K562 (cell line): ENCODE results near the gene ANKRD16. TPM values are rescaled to one million over a fixed set of nuclear protein-coding genes. Genes with fewer than 3 reads are reported as not detected.
A peak's percentile ranks its signal among the peaks of the same experiment; 100 is the strongest.

Experiments
- BCOR ChIP-seq: fragments of 450-650 bp; IDR thresholded peaks from 2 replicates; pipeline ENCODE4 v1.6.1; 2016
- CHD1 ChIP-seq: fragments of 200-600 bp; sonication (generic); IDR thresholded peaks from one replicate; pipeline ENCODE4 v1.6.1; 2012; ENCODE audit warnings: mild to moderate bottlenecking, moderate library complexity, low read length, inconsistent platforms
- CTCF ChIP-seq, 3 experiments: IDR thresholded peaks in 2 of 3; conservative IDR thresholded peaks in 1 of 3; 2 replicates each; pipeline ENCODE4 v1.5.1; 2011 to 2012; ENCODE audit warnings: low read length in 3 of 3, mild to moderate bottlenecking in 3 of 3, control low read depth in 2 of 3, improper control_type of control experiment in 1 of 3, inconsistent platforms in 1 of 3, low read depth in 1 of 3, mixed read lengths in 1 of 3, moderate library complexity in 1 of 3; ENCODE audit not compliant: insufficient read depth in 2 of 3
- JUN ChIP-seq, 2 experiments: sonication (generic) in 1 of 2; formaldehyde crosslinking in 1 of 2; IDR thresholded peaks; 2 replicates each; pipeline versions ENCODE4 v1.6.1 to v1.8.0; 2012 to 2022; ENCODE audit warnings: borderline replicate concordance in 2 of 2, mild to moderate bottlenecking in 2 of 2, improper control_type of control experiment in 1 of 2, low read depth in 1 of 2, low read length in 1 of 2, missing genetic modification reagents in 1 of 2
- PHF8 ChIP-seq: fragments of 200-600 bp; sonication (generic); IDR thresholded peaks from 2 replicates; pipeline ENCODE4 v1.6.1; 2012; ENCODE audit warnings: mixed run types, mild to moderate bottlenecking, inconsistent platforms, low read length, moderate library complexity, borderline replicate concordance
- SRF ChIP-seq, 2 experiments: fragments of 250-450, 450-650 bp in 1 of 2; sonication (Bioruptor Pico) in 1 of 2; sonication (generic) in 1 of 2; formaldehyde crosslinking; IDR thresholded peaks; 2 replicates each; pipeline versions ENCODE4 v1.5.0 to v1.5.1; 2020 to 2022; ENCODE audit warnings: mild to moderate bottlenecking in 1 of 2, missing genetic modification reagents in 1 of 2
- TBP ChIP-seq: optimal IDR thresholded peaks from 2 replicates; pipeline ENCODE3; 2011; ENCODE audit warnings: low read depth, low read length, improper control_type of control experiment
- ZC3H8 ChIP-seq: fragments of 450-650 bp; IDR thresholded peaks from 2 replicates; pipeline ENCODE4 v1.6.1; 2017
- ZNF263 ChIP-seq: sonication (generic); formaldehyde crosslinking; IDR thresholded peaks from 2 replicates; pipeline ENCODE4 v1.8.0; 2022; ENCODE audit warnings: mild to moderate bottlenecking, missing genetic modification reagents, borderline replicate concordance
- ZNF431 ChIP-seq: sonication (generic); formaldehyde crosslinking; IDR thresholded peaks from 2 replicates; pipeline ENCODE4 v1.8.0; 2022; ENCODE audit warnings: mild to moderate bottlenecking, missing genetic modification reagents
- ZNF695 ChIP-seq: fragments of 450-650 bp; formaldehyde crosslinking; IDR thresholded peaks from 2 replicates; pipeline ENCODE4 v1.4.0; 2020; ENCODE audit warnings: mild to moderate bottlenecking, moderate library complexity
- polyA plus RNA-seq, 8 experiments: library from polyadenylated mRNA; depleted of rRNA in 4 of 8; stranded (reverse) in 5 of 8; unstranded in 3 of 8; fragments of >200 nt; fragmentation: Nextera tagmentation in 2 of 8; fragmentation: Illumina TruSeq in 1 of 8; extraction: Ambion mirVana in 2 of 8; extraction: Trizol in 1 of 8; gene quantifications; 2 replicates each; pipeline versions ENCODE4 v1.2.1 to v1.2.3, GENCODE V29; 2011 to 2014; ENCODE audit warnings: inconsistent platforms in 1 of 8, missing spikeins in 1 of 8
- total RNA-seq, 7 experiments: library from RNA; depleted of rRNA in 6 of 7; stranded (reverse); fragments of >200 nt in 6 of 7; fragmentation: Illumina TruSeq in 2 of 7; extraction: Trizol in 2 of 7; gene quantifications; 2 replicates each; pipeline versions ENCODE4 v1.2.1 to v1.2.3, GENCODE V29; 2011 to 2021; ENCODE audit warnings: low replicate concordance in 1 of 7
- TF ChIP-seq, protein P1 (sequence below), 2 experiments: fragments of 450-650 bp; formaldehyde crosslinking in 1 of 2; IDR thresholded peaks; 2 replicates each; pipeline versions ENCODE4 v1.4.0 to v1.6.1; 2014 to 2020; ENCODE audit warnings: mild to moderate bottlenecking in 2 of 2, borderline replicate concordance in 1 of 2, low read depth in 1 of 2
- TF ChIP-seq, protein P2 (sequence below): sonication (generic); formaldehyde crosslinking; IDR thresholded peaks from 2 replicates; pipeline ENCODE4 v1.5.0; 2020; ENCODE audit warnings: missing genetic modification reagents

Gene ANKRD16
- total and polyA plus RNA-seq, 9 of the 15 experiments (the other 6 are each of a cell fraction or from before 2014, with no cell fraction given): 1.5 to 16.0 (median 9.5) TPM

- TF ChIP-seq ZNF263 (CRISPR knock-in tag) (no peak), CHD1 (no peak), BCOR (no peak), JUN (IDR thresholded peaks at IDR 0.05; ENCODE audit: borderline replicate concordance, low read depth, low read length) (no peak), JUN (CRISPR knock-in tag; IDR thresholded peaks at IDR 0.05; ENCODE audit: borderline replicate concordance) (no peak), SRF (CRISPR knock-in tag; IDR thresholded peaks at IDR 0.05) (0 out of 4 replicates have a peak, but pooled peaks of 1 of the 2 experiments have one; percentile 12), TBP (no peak), ZNF431 (no peak), PHF8 (no peak), CTCF (IDR thresholded peaks at IDR 0.05 in 2 of 3, conservative IDR thresholded peaks at IDR 0.05 in 1 of 3; ENCODE audit: insufficient read depth in 2 of 3, low read depth in 1 of 3, low read length in 3 of 3) (0 out of 6 replicates have a peak, but pooled peaks of 1 of the 3 experiments have one; percentile 5), ZNF695 (CRISPR knock-in tag) (no peak), ZC3H8 (no peak)
- TF ChIP-seq, protein P1, sequence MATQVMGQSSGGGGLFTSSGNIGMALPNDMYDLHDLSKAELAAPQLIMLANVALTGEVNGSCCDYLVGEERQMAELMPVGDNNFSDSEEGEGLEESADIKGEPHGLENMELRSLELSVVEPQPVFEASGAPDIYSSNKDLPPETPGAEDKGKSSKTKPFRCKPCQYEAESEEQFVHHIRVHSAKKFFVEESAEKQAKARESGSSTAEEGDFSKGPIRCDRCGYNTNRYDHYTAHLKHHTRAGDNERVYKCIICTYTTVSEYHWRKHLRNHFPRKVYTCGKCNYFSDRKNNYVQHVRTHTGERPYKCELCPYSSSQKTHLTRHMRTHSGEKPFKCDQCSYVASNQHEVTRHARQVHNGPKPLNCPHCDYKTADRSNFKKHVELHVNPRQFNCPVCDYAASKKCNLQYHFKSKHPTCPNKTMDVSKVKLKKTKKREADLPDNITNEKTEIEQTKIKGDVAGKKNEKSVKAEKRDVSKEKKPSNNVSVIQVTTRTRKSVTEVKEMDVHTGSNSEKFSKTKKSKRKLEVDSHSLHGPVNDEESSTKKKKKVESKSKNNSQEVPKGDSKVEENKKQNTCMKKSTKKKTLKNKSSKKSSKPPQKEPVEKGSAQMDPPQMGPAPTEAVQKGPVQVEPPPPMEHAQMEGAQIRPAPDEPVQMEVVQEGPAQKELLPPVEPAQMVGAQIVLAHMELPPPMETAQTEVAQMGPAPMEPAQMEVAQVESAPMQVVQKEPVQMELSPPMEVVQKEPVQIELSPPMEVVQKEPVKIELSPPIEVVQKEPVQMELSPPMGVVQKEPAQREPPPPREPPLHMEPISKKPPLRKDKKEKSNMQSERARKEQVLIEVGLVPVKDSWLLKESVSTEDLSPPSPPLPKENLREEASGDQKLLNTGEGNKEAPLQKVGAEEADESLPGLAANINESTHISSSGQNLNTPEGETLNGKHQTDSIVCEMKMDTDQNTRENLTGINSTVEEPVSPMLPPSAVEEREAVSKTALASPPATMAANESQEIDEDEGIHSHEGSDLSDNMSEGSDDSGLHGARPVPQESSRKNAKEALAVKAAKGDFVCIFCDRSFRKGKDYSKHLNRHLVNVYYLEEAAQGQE (IDR thresholded peaks at IDR 0.05; ENCODE audit: borderline replicate concordance): no peak
- TF ChIP-seq, protein P1 (CRISPR knock-in tag; IDR thresholded peaks at IDR 0.05; ENCODE audit: low read depth): no peak
- TF ChIP-seq, protein P2, sequence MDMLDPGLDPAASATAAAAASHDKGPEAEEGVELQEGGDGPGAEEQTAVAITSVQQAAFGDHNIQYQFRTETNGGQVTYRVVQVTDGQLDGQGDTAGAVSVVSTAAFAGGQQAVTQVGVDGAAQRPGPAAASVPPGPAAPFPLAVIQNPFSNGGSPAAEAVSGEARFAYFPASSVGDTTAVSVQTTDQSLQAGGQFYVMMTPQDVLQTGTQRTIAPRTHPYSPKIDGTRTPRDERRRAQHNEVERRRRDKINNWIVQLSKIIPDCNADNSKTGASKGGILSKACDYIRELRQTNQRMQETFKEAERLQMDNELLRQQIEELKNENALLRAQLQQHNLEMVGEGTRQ (CRISPR knock-in tag): no peak
- TF ChIP-seq, all 486 proteins: peak for 12
Observed at GRCh38 chr10:5896208-5897052, 6.7 kb upstream of the ANKRD16 start (continued).
